ENCODE data around the gene ZBTB7C.

The ZBTB7C gene

DNA sequence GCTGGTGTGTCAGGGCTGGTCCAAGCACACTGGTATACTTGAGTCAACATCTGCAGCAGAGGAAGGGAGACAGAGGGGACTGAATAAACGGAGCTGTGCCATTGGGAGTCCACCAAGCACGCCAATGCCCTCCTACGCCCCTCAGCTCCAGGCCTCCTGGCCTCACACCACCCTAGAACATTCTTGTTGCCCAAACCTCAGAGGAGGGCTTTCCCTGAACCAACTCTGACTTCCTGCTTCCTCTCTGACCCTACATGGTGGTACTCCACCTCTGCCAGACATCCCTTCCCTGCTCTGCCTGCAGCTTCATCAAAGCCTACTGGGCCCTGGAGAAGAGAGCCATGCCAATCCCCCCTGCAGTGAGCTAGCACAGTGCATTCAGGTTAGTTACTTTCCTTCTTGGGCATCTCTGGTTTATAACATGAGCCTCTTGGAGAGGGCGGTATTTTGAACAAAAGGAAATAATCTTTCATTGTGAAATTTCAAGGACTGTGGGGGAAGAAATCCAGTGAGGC, 54.4 kb downstream of the ZBTB7C start:
- no peak for DNase-seq (ENCODE audit: low read depth in 2 of 2)

DNA sequence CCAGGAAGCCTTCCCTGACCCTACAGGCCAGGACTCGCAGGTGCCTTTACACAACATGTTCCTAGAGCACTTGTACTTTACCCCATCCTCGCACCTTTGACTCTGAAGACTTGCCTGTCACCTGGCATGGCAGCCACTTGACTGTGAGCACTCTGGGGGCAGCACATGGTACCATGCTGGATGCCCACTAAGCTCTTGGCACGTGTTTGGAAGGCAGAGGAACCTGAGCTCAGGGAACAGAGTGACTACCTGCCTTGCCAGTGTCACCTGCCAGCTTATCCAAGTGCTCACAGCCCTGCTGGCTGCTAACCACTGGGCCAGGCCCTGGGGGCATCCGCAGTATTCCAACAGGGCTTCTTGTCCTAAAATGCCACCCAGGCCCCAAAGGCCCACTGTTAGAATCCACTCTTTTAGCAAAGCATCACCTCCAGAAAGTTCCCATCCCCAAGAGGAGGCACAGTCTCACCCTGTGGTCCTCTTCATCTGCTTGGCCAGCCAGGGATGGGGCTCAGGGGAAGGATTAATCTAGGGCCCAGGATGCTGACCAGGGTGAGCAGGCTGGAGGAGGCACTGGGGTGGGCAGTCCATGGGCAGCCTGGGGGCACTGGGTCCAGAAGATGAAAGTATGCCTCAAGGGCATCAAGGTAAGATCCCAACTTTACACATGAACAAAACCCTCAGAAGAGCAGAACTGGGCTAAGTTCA, 57.0 kb downstream of the ZBTB7C start:
- no peak for DNase-seq (ENCODE audit: low read depth in 2 of 2)

DNA sequence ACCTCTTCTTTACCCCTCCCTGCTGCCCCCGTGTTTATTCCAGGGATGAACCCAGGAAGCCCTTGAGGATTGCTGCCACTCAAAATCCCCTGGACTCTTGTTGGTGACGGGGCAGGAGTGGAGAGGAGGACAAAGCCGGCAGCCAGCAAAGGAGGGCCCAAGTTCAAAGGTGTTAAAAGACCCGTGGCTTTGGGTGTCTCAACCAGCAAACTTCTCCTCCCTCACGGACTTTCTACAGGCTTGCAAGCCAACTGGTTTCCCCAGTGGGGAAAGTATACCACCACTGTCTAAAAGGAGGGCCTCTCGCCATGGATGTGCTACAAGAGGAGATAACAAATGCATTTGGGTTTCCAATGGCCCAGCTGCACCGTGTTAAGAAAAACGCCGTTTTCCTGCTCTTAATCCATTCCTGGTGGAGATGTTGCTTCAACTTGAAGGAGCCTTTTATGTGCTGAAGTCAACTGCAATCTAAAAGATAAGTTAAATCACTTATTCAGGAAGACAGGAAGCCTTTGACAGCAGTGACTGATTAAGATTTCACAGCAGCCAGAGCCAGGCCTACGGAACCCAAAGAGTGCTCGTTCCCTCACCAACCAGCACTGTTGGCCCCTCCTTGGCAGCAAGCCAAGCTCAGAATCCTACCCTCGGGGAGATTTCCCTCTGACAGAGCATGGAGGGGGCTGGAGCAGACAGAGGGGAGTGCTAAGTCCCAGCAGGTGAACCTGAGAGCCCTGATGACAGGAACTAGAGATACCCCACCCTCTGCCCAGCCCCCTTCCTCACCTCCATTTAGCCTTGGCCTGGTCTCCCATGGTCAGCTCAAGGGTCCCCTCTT, 57.8 kb downstream of the ZBTB7C start:
- DNase-seq (ENCODE audit: low read depth in 2 of 2): no peak

DNA sequence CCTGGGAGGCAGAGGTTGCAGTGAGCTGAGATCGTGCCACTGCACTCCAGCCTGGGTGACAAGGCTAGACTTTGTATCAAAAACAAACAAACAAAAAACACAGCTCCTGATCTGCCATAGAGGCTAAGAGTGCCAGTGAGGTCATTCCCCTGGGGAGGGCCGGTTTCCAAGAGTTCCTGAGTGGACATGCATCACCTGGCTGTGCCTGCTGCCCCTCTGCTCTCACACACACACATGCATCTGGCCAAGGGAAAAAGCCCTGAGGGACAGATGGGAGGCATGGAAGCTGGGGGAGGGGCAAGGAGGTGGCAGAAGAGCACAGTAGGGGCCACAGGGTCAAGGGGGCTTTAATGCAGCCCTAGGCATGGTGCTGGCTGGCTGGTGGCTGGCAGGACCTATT, 60.4 kb downstream of the ZBTB7C start:
- no peak for DNase-seq (ENCODE audit: low read depth in 2 of 2)

DNA sequence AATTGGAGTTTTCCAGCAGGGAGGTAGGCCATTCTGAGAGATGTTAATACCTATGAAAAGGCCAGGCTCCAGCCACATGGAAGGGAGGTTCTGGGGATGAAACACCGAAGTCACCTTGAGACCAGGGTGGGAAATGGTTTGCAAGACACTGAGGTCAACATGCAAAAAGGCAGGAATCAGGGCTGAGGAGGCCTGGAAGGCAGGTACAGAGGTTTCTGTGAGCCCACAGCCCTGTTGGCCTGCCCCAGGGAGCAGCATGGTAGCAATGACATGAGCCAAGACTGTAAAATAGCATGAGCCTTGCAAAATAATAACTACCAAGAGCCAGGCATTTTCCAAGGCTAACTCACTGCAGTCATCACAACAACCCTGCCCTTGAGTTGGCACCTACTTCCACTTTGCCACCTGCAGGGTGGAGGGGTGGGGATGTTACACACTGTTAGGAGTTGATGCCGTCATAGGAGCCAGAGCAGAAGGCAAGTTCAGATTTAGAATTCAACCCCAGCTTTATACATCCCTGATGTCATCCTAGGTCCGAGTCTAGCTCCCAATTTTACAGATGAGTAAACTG, 61.3 kb downstream of the ZBTB7C start:
- no peak for DNase-seq (ENCODE audit: low read depth in 2 of 2)

DNA sequence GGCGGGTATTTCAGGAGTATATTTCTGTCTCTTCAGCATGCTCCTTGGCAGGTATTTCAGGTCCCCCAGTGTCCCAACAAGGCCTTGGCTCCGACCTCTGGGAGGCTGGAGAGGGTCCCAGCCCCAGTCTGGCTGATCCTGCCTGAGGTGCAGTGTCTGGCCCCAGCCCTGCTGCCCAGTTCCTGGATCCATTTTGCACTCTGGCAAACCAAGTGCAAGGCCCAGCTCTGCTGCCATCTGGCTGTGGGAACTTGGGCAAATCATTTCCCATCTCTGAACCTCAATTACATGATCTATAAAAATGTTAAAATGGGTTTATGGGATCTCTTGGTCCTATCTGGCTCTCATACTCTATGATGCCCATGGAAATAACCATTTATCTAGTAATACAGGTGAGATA, 63.6 kb downstream of the ZBTB7C start:
- DNase-seq (ENCODE audit: low read depth in 2 of 2): no peak

DNA sequence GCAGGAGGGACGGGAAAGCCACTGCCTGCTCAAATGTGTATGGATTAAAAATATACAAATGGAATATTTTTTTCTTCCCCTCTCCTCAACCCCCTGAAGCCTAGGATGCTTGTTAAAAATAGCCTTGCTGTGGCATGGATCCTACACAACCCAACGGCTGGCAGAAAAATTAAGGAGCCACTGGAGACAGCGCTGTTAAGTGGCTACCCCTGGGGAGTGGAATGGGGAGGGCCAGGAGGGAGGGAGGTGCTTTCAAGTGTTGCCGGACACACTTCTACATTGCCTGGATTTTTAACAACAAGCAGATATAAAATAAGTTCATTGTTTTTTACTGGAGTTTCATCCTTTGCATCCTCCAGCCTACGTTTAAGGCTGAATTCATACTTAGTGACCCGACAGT, 66.6 kb downstream of the ZBTB7C start:
- no peak for DNase-seq (ENCODE audit: low read depth in 2 of 2)

DNA sequence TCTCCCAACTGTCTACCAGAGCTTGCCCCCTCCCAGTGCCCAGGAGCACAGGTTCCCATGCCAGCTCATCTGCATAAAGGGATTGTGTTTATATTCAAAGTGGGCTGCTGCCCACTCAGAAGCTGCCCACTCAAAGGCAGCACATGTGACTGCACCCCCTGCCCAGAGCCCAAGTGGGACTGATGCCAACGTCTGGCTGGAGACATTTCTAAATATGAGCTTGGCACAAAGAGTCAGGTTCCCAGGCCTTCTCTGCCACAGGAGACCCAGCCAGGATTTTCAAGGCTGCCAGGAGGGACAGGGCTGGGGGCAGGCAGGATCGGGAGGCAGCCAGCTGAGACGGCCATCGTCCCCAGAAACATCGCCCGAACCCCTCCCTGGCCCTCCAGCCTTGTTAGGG, 67.1 kb downstream of the ZBTB7C start:
- DNase-seq (ENCODE audit: low read depth in 2 of 2): no peak

DNA sequence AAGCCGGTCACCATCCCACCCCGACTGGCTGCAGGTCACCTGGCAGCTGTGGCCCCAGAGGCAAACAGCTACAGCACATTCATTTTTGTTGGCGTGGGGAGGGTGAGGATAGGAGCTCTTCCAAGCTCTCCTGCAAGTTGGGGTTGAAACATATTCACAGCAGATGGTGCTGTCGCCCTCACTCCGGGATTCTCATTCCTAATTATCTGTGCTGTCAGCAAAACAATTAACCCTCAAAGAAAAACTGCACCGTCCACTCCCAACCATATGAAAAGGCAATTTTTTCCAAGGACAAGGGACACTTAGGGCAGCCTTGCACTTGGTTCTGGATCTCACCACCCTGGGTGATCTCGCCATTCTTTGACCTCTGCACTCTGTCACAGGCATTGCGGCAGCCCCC, 68.6 kb downstream of the ZBTB7C start:
- no peak for DNase-seq (ENCODE audit: low read depth in 2 of 2)

DNA sequence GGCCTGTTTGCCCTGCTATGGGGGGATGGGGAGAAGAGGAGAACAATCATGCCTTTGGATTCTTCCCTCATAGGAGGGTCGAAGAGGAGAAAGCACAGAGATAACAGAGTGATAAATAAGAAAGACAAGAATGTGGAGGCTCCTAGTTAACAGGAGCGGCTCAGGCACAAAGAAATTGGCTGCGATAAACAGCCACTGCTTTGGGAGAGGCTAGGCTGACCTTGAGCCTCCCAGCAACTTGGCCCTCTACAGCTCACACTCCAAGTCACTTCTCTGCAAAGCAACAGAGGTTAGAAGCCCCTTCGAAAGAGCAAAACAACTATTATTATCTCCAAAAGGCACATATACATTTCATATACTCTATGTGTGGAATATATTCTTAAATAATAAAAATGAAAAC, 69.5 kb downstream of the ZBTB7C start:
- no peak for DNase-seq (ENCODE audit: low read depth in 2 of 2)

DNA sequence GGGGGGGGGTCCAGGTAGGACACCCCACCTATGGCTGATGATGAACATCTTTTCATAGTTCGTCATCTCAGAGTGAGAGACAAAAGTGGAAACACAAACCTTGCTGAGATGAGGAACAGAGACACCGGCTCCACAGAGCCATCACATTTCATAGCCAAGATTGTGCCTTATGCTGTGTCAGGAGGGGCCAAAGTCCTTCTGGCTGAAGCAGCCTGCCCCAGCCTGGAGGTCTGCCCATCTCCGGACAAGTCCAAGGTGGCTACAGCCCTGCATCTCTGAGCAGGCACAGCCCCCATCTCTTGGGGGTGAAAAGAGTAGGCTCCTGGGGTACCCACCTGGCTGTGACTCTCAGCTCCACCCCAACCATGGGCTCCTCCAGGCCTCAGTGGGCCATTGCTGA, 70.3 kb downstream of the ZBTB7C start:
- DNase-seq (ENCODE audit: low read depth in 2 of 2): no peak

DNA sequence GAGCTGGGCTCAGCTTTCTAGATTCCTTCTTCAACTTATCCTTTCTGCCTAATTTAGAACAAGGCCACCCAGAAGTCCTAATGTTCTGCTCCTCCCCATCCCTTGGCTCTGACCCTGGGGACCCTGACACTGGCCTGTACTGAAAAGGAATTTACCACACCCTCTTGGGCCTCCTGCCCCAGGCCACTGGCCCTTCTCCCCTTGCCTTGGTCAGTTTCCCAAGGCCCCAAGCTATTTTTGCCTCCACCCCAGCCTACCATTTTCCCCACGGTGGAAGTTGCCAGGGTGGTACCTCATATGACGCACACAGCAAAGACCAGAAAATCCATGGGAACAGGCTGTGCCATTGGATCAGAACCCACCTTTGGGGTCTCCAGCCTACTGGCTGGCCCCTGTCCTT, 72.1 kb downstream of the ZBTB7C start:
- no peak for DNase-seq (ENCODE audit: low read depth in 2 of 2)

DNA sequence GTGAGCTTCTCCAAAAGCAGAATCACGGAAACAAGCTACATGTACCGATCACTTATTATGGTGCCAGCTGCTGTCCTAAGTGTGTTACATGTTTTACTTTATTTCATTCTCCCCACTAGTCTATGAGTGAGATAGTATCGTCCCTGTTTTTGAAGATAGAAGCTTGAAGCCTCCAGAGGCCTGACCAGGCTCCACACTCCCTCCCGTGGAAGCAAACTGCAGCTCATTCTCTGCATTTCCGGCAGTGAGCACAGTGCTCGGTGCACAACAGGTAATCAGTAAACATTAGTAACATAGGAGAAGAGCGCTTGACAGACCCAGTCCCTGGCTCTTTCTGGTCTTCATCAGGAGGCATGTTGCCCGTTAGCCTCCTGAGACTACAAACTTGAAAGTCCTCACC, 72.9 kb downstream of the ZBTB7C start:
- DNase-seq (ENCODE audit: low read depth in 2 of 2): no peak

DNA sequence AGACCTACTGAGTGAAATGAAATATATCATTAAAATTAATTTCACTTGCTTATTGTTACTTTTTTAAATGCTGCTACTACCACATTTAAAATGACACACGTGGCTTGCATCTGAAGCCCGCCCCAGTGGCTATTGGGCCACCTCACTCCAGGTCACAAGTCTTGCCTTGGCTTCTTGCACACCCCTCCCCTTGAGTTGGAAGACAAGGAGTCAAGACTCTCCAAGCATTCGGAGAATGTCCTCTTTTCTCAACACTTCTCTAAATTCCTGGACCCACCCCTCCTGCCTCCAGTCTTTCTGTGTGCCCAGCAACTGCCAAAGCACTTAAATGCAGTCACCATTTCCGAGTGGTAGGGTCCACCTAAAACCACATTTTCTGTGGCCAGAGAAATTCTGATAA, 73.4 kb downstream of the ZBTB7C start:
- no peak for DNase-seq (ENCODE audit: low read depth in 2 of 2)

DNA sequence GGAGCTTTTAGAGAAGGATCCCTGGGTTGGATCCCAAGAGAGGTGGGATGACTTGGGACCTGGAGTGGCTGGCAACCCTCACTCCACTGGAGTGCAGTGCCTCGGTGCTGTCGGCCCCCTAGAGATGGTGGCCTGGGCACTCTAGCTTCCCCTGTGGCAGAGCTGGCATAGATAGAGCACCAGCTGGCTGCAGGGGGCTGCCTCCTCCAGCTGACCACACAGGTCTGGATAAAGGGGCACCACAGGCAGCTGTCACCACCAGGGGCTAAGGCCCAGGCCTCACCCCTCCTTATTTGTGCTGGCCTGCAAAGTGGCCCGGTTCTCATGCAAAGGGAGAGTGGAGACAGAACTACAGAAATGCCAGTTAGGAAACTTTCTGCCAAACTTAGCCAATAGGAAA, 74.3 kb downstream of the ZBTB7C start:
- no peak for DNase-seq (ENCODE audit: low read depth in 2 of 2)

DNA sequence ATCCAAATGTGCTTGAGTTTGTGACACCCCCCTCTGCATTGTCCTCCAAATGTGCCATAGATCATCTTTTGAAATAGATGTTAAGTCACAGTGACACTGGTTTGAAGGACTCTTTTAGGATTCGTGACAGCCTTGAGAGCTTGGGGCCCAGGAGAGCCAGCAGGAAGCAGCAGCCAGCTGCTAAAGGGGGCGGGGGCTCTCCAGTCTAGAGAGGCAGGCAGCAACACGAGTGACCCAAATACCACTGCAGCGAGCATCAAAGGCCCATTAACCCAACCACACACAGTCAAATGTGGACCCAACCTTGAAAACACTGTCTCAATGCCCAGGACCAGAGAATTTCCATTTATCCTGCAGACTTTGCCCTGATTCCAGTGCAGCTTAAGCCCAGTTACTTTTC, 75.6 kb downstream of the ZBTB7C start:
- no peak for DNase-seq (ENCODE audit: low read depth in 2 of 2)

DNA sequence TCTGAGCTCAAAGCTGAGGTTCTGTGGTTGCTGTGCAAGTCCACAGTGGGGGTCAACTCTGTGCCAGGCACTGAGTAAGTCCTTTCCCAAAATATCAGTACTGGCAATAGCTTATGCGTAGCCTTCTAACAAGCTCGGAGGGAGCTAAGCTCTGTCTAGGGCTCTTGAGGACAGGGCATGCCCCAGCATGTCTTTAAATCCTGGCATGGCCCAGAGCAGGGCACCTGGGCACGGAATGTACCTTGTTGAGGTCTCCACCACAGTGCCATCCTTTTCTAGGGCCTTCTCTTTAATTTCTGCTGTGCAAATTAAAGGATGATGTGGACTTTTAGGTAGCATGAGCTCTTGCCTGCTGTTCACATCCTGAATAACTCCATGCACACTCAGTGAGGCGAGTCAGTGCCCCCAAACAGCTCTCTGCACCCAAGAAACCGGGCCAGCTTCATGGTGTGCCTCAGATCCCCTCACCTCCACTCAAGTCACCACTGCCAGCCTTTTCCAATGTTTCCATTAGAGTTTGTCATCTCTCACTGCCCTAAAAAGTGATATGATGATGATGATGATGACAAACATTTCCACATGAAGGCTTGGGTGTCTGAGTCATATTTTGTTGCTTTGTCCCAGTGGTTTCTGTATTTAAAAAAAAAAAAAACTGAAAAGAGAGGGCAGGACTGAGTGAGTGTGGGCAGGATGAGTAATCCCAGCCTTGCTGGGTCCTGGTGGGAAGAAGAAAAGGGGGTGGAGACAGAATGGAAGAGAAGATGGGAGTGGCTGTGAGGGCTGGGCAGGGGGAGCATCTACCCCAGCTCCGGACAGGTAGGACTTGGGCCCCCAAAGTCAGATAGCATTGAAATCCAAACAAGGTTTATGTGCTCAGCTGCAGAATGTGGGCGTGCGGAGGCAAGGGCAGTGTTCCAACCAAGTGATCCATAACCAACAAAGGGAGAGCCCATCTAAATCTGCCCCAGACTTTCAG, 78.9 kb downstream of the ZBTB7C start:
- no peak for DNase-seq (ENCODE audit: low read depth in 2 of 2)

DNA sequence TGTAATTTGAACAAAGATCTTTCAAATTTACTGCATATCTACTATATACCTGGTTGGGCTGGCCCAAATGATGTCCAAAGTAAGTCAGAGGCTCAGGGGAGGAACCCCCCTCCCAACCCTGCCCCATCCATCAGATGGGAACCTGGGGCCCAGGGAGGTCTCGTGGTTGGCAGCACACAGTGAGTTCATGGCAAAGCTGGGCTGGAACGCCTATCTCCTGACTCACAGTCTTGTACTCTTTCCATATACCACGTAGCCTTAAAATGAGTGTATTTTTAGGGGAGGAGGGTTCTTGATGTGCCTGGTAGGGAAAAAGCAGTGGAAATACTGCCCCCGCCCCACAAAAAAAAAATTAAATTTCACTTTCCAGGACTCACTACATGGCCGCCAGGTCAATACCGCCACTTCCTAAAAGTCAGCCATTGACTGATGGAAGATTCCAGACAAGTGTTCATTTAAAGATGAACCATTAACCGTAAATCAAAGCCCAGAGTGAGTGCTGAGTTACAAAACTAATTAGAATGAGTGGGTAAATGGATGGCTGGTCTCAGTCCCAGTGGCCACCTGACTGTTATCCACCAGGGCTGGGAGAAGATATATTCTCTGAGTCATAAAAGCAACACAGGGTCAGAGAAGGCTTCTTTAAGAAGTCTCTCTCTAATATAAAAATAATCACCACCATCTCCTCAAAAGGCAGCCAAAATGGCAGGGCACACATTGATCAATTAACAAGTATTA, 80.5 kb downstream of the ZBTB7C start:
- DNase-seq (ENCODE audit: low read depth in 2 of 2): no peak

DNA sequence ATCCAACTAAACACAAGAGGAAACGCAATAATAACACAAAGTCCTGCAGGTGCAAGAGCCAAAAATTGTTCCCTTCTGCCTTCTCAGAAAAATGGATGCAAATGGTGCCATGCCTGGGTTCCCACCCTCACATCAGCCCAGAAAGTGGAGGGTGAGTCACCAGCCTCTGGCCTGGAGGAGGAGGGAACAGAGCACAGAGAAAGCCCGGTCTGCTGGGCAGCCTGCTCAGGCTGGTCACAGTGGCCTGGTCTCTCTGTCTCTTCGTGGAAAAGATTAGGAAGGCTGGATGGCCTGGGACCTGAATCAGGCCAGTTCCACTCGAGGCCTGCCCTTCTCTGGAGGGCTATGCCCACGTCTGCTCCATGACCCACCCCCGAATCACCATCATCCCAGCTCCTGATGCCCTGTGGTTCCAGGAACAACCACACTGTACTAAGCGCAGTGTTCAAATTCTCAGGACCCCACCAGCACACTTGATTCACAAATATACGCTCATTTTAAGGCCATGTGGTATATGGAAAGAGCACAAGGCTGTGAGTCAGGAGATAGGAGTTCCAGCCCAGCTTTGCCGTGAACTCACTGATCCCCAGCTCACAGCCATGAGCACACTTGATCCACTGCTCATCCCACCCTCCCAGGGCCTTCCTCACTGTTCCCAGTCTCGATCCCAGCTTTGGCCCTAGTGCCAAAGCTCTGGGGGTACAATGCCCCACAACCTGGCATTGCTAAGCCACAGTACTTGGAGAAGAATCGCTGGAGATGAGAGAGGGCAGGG, 82.1 kb downstream of the ZBTB7C start:
- DNase-seq (ENCODE audit: low read depth in 2 of 2): no peak

DNA sequence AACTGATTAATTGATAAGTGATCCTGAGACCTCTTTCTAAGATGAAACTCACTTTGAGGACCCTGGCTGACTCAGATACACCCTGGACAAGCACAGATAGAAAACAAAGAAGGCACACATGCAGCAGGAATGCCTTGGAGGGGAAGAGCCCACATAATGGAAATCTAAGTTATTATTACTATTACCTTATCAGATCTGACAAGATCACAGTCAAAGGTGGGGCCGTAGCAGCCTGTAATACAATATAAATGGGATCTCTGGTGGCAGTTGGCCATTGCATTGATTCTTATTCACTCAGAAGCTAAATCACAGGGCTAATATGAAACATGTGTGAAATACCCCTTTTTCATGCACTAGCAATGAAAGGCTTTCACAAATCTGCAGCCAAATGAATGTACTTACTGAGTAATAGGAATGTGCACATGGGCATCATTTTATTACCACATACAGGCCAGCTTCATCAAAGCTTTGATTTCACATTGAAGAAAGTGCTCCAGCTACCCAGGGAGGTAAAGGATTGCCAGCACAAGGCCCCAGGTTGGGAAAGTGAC, 84.0 kb downstream of the ZBTB7C start:
- no peak for DNase-seq (ENCODE audit: low read depth in 2 of 2)
